ENCODE results near the gene DHFR.

DNA sequence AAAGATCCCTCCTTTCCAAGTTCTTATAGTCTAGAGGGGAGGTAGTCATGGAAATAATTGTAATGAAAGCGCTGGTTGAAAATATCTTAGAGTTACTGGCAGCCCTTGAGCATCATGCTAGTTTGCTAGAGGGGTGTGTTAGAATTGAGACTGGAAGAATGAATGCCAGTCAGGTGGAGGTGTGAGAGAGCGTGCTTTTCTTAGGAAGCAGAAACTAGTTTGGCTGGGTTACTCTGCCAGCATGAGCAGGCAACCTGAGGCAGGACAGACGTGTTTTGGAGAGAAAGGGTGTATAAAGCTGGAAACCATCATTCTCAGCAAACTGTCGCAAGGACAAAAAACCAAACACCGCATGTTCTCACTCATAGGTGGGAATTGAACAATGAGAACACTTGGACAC lies 43.6 kb upstream of the DHFR start:
- TF ChIP-seq YY1 (IDR thresholded peaks at IDR 0.05; ENCODE audit: insufficient read depth, insufficient read length) (no peak), SUZ12 (IDR thresholded peaks at IDR 0.05; ENCODE audit: extremely low read depth, insufficient read depth, insufficient read length) (no peak), ZNF274 (IDR thresholded peaks at IDR 0.05; ENCODE audit: low read depth, low read length) (no peak)
